ENCODE results near the gene ARRDC3.
"Not testable (repeated sequence)": the region's sequence is repeated elsewhere in the genome, so short reads cannot be mapped to it uniquely, and the experiment has no call there.

The ARRDC3 gene

DNA sequence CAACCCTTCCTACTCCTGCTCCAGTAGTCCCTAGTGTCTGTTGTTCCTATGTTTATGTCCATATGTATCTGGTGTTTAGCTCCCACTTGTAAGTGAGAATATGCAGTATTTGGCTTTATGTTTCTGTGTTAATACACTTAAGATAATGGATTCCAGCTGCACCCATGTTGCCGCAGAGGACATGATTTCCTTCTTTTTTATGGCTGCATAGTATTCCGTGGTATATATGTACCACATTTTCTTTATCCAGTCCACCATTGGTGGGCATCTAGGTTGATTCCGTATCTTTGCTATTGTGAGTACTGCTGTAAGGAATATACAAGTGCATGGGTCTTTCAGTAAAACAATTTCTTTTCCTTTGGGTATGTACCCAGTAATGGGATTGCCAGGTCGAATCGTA is 5.2 kb upstream of the ARRDC3 start:
- Histone ChIP-seq H3K4me1 (peaks cover 3% of the 10 kb centered on the region; the same call in 1 of the 2 replicates), H3K9me3 (no peaks in the 10 kb centered on the region), H3K36me3 (no peaks in the 10 kb centered on the region), H3K27me3 (no peaks in the 10 kb centered on the region), H3K4me3 (ENCODE audit: low read depth, low read length) (no peak overlapping the region)
- TF ChIP-seq, protein P1, sequence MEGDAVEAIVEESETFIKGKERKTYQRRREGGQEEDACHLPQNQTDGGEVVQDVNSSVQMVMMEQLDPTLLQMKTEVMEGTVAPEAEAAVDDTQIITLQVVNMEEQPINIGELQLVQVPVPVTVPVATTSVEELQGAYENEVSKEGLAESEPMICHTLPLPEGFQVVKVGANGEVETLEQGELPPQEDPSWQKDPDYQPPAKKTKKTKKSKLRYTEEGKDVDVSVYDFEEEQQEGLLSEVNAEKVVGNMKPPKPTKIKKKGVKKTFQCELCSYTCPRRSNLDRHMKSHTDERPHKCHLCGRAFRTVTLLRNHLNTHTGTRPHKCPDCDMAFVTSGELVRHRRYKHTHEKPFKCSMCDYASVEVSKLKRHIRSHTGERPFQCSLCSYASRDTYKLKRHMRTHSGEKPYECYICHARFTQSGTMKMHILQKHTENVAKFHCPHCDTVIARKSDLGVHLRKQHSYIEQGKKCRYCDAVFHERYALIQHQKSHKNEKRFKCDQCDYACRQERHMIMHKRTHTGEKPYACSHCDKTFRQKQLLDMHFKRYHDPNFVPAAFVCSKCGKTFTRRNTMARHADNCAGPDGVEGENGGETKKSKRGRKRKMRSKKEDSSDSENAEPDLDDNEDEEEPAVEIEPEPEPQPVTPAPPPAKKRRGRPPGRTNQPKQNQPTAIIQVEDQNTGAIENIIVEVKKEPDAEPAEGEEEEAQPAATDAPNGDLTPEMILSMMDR (IDR thresholded peaks at IDR 0.05; ENCODE audit: low read depth, low read length), result no peak
- no peak for DNase-seq

DNA sequence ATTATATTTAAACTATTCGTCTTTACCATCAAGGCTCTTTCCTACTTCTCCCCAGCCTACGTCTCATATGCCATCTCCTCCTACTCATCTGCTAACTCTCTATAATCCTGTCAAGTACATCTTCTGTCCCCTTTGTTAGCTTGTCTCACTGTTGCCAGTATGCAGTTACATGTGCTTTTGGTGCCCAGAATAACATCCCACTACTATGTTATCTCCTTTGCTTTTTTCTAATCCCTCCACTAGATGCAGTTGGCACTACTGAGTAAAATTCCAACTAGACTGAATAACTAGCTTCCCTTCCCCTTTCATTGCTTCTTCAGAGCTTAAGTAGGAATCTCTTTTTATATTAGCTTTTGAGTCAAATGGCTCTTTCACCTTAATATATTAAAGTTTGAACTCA is 3.0 kb upstream of the ARRDC3 start:
- Histone ChIP-seq H3K36me3 (no peaks in the 10 kb centered on the region; the same call in 1 of the 2 replicates), H3K4me3 (ENCODE audit: low read depth, low read length) (no peak overlapping the region), H3K27me3 (no peaks in the 10 kb centered on the region), H3K4me1 (peaks cover 3% of the 10 kb centered on the region; the same call in 1 of the 2 replicates), H3K9me3 (no peaks in the 10 kb centered on the region)
- DNase-seq, result no peak
- TF ChIP-seq, protein P1 (IDR thresholded peaks at IDR 0.05; ENCODE audit: low read depth, low read length), result 0 out of 2 replicates have a peak, but pooled peaks have one; percentile 18

DNA sequence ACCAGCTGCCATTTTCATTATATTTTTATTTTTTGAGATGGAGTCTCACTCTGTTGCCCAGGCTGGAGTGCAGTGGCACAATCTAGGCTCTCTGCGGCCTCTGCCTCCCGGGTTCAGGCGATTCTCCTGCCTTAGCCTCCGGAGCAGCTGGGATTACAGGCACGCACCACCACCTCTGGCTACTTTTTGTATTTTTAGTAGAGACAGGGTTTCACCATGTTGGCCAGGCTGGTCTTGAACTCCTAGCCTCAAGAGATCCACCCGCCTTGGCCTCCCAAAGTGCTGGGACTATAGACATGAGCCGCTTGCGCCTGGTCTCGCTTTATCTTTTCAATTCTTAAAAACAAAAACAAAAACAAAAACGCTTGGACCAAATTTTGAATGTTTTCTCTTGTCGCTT is 2.5 kb upstream of the ARRDC3 start:
- not testable (repeated sequence) for H3K4me1 ChIP-seq; H3K36me3 ChIP-seq; DNase-seq; H3K27me3 ChIP-seq; H3K4me3 ChIP-seq (ENCODE audit: low read depth, low read length); H3K9me3 ChIP-seq

DNA sequence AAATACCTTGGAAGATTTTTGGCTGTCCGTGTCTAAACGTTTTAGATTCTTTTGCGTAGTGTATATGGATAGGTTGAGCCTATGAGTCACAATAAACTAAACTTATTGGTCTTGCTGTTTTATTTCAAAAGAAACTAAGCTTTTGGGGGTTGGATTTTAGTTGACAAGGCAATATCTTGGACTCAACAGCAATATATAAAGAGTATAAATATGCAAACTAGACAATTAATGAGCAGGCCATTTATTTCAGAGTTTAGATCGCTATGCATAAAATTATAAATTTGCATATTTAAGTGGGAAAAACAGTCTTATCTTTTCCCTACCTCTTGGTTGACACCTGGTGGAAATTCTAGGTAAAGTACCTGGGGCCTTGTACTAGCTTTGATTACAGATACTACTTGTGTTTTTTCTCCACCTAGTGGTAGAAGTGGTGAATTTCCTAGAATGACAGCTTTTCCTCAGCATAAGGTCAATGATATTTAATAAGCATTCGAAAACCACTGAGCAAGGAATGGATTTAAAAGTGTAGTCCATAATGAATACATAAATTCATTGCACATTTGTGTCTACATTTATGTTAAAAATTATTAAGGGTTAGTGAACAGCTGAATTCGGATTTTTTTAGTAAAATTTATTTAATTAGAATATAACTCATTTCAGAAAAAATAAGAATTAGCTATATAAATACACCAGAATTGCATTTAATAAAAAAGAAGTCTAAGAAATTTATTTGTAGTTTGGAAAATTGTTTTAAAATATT is 1.7 kb upstream of the ARRDC3 start:
- H3K4me3 ChIP-seq (ENCODE audit: low read depth, low read length), result peak overlapping the region; percentile 88
- peaks cover 3% of the 10 kb centered on the region; the same call in 1 of the 2 replicates for H3K4me1 ChIP-seq
- DNase-seq, result peak; percentile 49
- no peaks in the 10 kb centered on the region for H3K27me3 ChIP-seq
- no peaks in the 10 kb centered on the region for H3K9me3 ChIP-seq
- H3K36me3 ChIP-seq, result peaks cover 3% of the 10 kb centered on the region; the same call in 1 of the 2 replicates
- TF ChIP-seq, protein P1 (IDR thresholded peaks at IDR 0.05; ENCODE audit: low read depth, low read length), result peak; percentile 95

DNA sequence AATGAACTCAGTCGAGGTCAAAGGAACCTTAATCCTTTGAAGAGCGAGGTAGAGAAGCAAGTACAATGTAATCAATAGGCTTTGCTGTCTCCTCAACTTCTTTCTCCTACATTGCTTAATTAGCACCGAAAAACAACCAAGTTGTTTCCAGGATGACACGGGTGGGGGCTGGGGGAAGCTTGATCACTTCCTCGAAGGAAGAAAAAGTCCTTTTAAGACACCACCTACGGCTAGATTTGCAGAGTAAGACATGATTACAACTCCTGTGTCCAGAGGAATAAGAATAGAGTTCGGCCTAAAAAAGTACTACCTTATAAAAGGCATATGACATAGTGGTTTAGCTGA is 811 bp upstream of the ARRDC3 start:
- Histone ChIP-seq H3K4me1 (peaks cover 3% of the 10 kb centered on the region; the same call in 1 of the 2 replicates), H3K36me3 (peaks cover 3% of the 10 kb centered on the region; the same call in 1 of the 2 replicates), H3K9me3 (no peaks in the 10 kb centered on the region), H3K4me3 (ENCODE audit: low read depth, low read length) (peak overlapping the region; percentile 88), H3K27me3 (no peaks in the 10 kb centered on the region)
- TF ChIP-seq, protein P1 (IDR thresholded peaks at IDR 0.05; ENCODE audit: low read depth, low read length), result no peak
- no peak for DNase-seq

DNA sequence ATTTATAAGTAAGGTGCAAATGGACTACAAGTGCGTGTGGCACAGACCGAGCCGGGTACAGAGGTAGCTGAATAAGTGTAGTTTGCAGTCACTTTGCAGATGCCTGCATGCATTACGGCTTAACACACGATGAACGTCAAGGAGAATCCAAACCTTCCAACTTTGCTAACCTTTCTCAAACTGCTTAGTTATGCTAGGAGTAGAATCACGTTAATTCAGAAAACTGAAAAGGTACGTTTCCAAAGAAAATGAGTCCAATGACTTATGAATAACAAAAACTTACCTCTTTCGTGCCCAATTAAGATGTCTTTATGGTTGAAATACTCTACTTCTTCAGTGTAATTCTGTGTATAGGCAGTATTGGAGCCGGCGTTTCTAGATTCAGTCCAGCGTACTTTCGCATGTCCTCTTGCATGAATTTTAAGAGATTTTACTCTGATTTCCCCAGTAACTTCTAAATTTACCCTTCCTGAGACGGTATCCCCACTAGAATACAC is 539 bp downstream of the ARRDC3 start:
- Histone ChIP-seq H3K4me1 (peaks cover 3% of the 10 kb centered on the region; the same call in 1 of the 2 replicates), H3K9me3 (no peaks in the 10 kb centered on the region), H3K36me3 (peaks cover 13% of the 10 kb centered on the region), H3K27me3 (no peaks in the 10 kb centered on the region), H3K4me3 (ENCODE audit: low read depth, low read length) (peak overlapping the region; percentile 88)
- TF ChIP-seq, protein P1 (IDR thresholded peaks at IDR 0.05; ENCODE audit: low read depth, low read length), result no peak
- peak; percentile 32 for DNase-seq
